ENCODE measurements around the gene MUC5B. TPM values are rescaled to one million over a fixed set of nuclear protein-coding genes. Genes with fewer than 3 reads are reported as not detected.

Gene MUC5B
- total RNA-seq, 1 donor from 2014 or later = not detected

- no peak for DNase-seq (ENCODE audit: low spot score)
- H3K27me3 Mint-ChIP-seq (ENCODE audit: unreplicated experiment) = no peaks in the 10 kb centered on the region
Measured at GRCh38 chr11:1219834-1220815, 2.7 kb upstream of the MUC5B start.

GRCh38 chr11:1220941-1221721, 1.7 kb upstream of the MUC5B start:
- Mint-ChIP-seq H3K36me3 (ENCODE audit: low read depth, unreplicated experiment) (no peaks in the 10 kb centered on the region), H3K9me3 (ENCODE audit: unreplicated experiment) (no peaks in the 10 kb centered on the region), H3K4me1 (ENCODE audit: unreplicated experiment) (peaks cover 8% of the 10 kb centered on the region), H3K4me3 (ENCODE audit: unreplicated experiment) (no peak overlapping the region), H3K27ac (ENCODE audit: unreplicated experiment) (no peak overlapping the region), H3K27me3 (ENCODE audit: unreplicated experiment) (no peaks in the 10 kb centered on the region)
- TF ChIP-seq CTCF (IDR thresholded peaks at IDR 0.05; ENCODE audit: unreplicated experiment) = no peak
- no peak for DNase-seq (ENCODE audit: low spot score)

More at GRCh38 chr11:1219834-1220815, 2.7 kb upstream of the MUC5B start:
- Mint-ChIP-seq H3K4me3 (ENCODE audit: unreplicated experiment) (no peak overlapping the region), H3K27ac (ENCODE audit: unreplicated experiment) (no peak overlapping the region), H3K9me3 (ENCODE audit: unreplicated experiment) (no peaks in the 10 kb centered on the region), H3K4me1 (ENCODE audit: unreplicated experiment) (peaks cover 8% of the 10 kb centered on the region), H3K36me3 (ENCODE audit: low read depth, unreplicated experiment) (no peaks in the 10 kb centered on the region)
- TF ChIP-seq CTCF (IDR thresholded peaks at IDR 0.05; ENCODE audit: unreplicated experiment) = no peak

GRCh38 chr11:1221848-1222311, 986 bp upstream of the MUC5B start:
- Mint-ChIP-seq H3K4me3 (ENCODE audit: unreplicated experiment) (no peak overlapping the region), H3K36me3 (ENCODE audit: low read depth, unreplicated experiment) (no peaks in the 10 kb centered on the region), H3K27me3 (ENCODE audit: unreplicated experiment) (no peaks in the 10 kb centered on the region), H3K27ac (ENCODE audit: unreplicated experiment) (no peak overlapping the region), H3K4me1 (ENCODE audit: unreplicated experiment) (peaks cover 8% of the 10 kb centered on the region), H3K9me3 (ENCODE audit: unreplicated experiment) (no peaks in the 10 kb centered on the region)
- no peak for TF ChIP-seq CTCF (IDR thresholded peaks at IDR 0.05; ENCODE audit: unreplicated experiment)
- no peak for DNase-seq (ENCODE audit: low spot score)

GRCh38 chr11:1223346-1224110, 662 bp downstream of the MUC5B start:
- TF ChIP-seq CTCF (IDR thresholded peaks at IDR 0.05; ENCODE audit: unreplicated experiment) = no peak
- H3K36me3 Mint-ChIP-seq (ENCODE audit: low read depth, unreplicated experiment) = no peaks in the 10 kb centered on the region

More at GRCh38 chr11:1223346-1224110, 662 bp downstream of the MUC5B start:
- Mint-ChIP-seq H3K9me3 (ENCODE audit: unreplicated experiment) (no peaks in the 10 kb centered on the region), H3K4me1 (ENCODE audit: unreplicated experiment) (peaks cover 8% of the 10 kb centered on the region), H3K27me3 (ENCODE audit: unreplicated experiment) (no peaks in the 10 kb centered on the region), H3K27ac (ENCODE audit: unreplicated experiment) (no peak overlapping the region), H3K4me3 (ENCODE audit: unreplicated experiment) (no peak overlapping the region)
- no peak for DNase-seq (ENCODE audit: low spot score)

All from endothelial cell (in vitro differentiated cells).